CD4-positive, alpha-beta memory T cell (primary cell): ENCODE data around the gene NCOA7. TPM values are rescaled to one million over a fixed set of nuclear protein-coding genes. Genes with fewer than 3 reads are reported as not detected.

ENCODE experiments used
- CTCF ChIA-PET: fragments of 350-600 bp; sonication (Branson Sonifier 250); formaldehyde crosslinking; loops from one replicate; lab custom pipeline; 2021; ENCODE audit warnings: inconsistent platforms; ENCODE audit not compliant: partially characterized antibody; lab: Charles Lee
- POLR2A ChIA-PET: fragments of 350-600 bp; sonication (Branson Sonifier 250); formaldehyde crosslinking; loops from one replicate; lab custom pipeline; 2021; ENCODE audit not compliant: partially characterized antibody; lab: Charles Lee
- DNase-seq, 5 donors: peaks; one replicate each; pipeline versions ENCODE4 v3.0.0 to v3.0.0-alpha.2; 2020 to 2022; ENCODE audit warnings: mixed read lengths in 1 of 5
- H3K27ac ChIP-seq: one replicate; pipeline ENCODE4 v1.7.0; 2013; ENCODE audit warnings: low read depth, low read length
- H3K27me3 ChIP-seq: 2 replicates; pipeline ENCODE4 v1.7.0; 2013; ENCODE audit warnings: mild to moderate bottlenecking, low read length, moderate library complexity; ENCODE audit not compliant: insufficient read depth
- H3K36me3 ChIP-seq: 2 replicates; pipeline ENCODE4 v1.7.0; 2013; ENCODE audit warnings: mild to moderate bottlenecking, low read length, moderate library complexity; ENCODE audit not compliant: insufficient read depth
- H3K4me1 ChIP-seq: 2 replicates; pipeline ENCODE4 v1.7.0; 2013; ENCODE audit warnings: mild to moderate bottlenecking, low read length, moderate library complexity; ENCODE audit not compliant: insufficient read depth
- H3K4me3 ChIP-seq, 2 donors: one replicate each; pipeline ENCODE4 v1.7.0; 2013; ENCODE audit warnings: low read length in 2 of 2, mild to moderate bottlenecking in 1 of 2
- H3K9me3 ChIP-seq, 2 donors: one replicate each; pipeline ENCODE4 v1.7.0; 2013; ENCODE audit warnings: low read length in 2 of 2, control low read depth in 1 of 2; ENCODE audit not compliant: control insufficient read depth in 1 of 2
- H3K27ac Mint-ChIP-seq, 7 donors: one replicate each; pipeline ENCODE4 v1.8.0; 2020 to 2021; ENCODE audit warnings: mixed read lengths in 7 of 7, mild to moderate bottlenecking in 6 of 7, inconsistent platforms in 3 of 7, moderate library complexity in 3 of 7
- H3K27me3 Mint-ChIP-seq, 2 donors: one replicate each; pipeline ENCODE4 v1.8.0; 2020 to 2021; ENCODE audit warnings: mixed read lengths in 2 of 2
- H3K36me3 Mint-ChIP-seq, 2 donors: one replicate each; pipeline ENCODE4 v1.8.0; 2020 to 2021; ENCODE audit warnings: mixed read lengths in 2 of 2, inconsistent platforms in 1 of 2, mild to moderate bottlenecking in 1 of 2
- H3K4me1 Mint-ChIP-seq, 4 donors: one replicate each; pipeline ENCODE4 v1.8.0; 2020 to 2021; ENCODE audit warnings: mixed read lengths in 4 of 4, mild to moderate bottlenecking in 1 of 4
- H3K4me3 Mint-ChIP-seq, 8 donors: one replicate each; pipeline ENCODE4 v1.8.0; 2020 to 2021; ENCODE audit warnings: mixed read lengths in 8 of 8, mild to moderate bottlenecking in 7 of 8, moderate library complexity in 6 of 8, inconsistent platforms in 3 of 8
- H3K9me3 Mint-ChIP-seq, 8 donors: one replicate each; pipeline ENCODE4 v1.8.0; 2020 to 2021; ENCODE audit warnings: mixed read lengths in 8 of 8, mild to moderate bottlenecking in 5 of 8, inconsistent platforms in 3 of 8, moderate library complexity in 1 of 8
- intact Hi-C: fragments of 100-400 bp; cut with micrococcal nuclease; formaldehyde crosslinking; loops from one replicate; pipeline ENCODE4 v1.15.1; 2023
- polyA plus RNA-seq, 2 donors: library from polyadenylated mRNA; unstranded; fragments of 300-500 nt; fragmentation: Illumina TruSeq; gene quantifications; one replicate each; pipeline ENCODE4 v1.2.3, GENCODE V29; 2021
- total RNA-seq, 2 experiments: library from RNA; stranded (reverse); gene quantifications; one replicate each; pipeline ENCODE4 v1.2.3, GENCODE V29; 2021

Gene NCOA7
- total and polyA plus RNA-seq, 4 experiments from 2014 or later, result 16.9 to 75.1 (median 63.6) TPM

GRCh38 chr6:125974214-125974866 is 183.6 kb downstream of the NCOA7 start:
- H3K36me3 ChIP-seq, result peaks cover 4% of the 10 kb centered on the region
- no peaks in the 10 kb centered on the region for H3K27me3 Mint-ChIP-seq
- ChIA-PET CTCF (interaction anchor here (0.7 to 3.0 kb wide), 30 partner anchors 10 to 782 kb away, joined by 3 to 44 read pairs (median 4); partner anchors contain the start of genes HINT3, NCOA7 and TRMT11), POLR2A (interaction anchor here (1.0 to 3.0 kb wide), 5 partner anchors 12 to 193 kb away, joined by 3 to 16 read pairs (median 9); partner anchors contain the start of genes HINT3, NCOA7 and TRMT11)
- peak in 4 of 5 donors; percentile 43 to 53 (median 46) for DNase-seq
- H3K4me1 ChIP-seq, result no peaks in the 10 kb centered on the region
- H3K27ac Mint-ChIP-seq, result peak overlapping the region in 3 of 7 donors; percentile 14 to 33 (median 23)
- no peak overlapping the region for H3K4me3 Mint-ChIP-seq
- H3K9me3 ChIP-seq, result no peaks in the 10 kb centered on the region
- no peaks in the 10 kb centered on the region for H3K9me3 Mint-ChIP-seq
- H3K36me3 Mint-ChIP-seq, result peaks cover 15 to 41% of the 10 kb centered on the region in 2 donors
- peaks cover 0 to 10% (median 9%) of the 10 kb centered on the region in 4 donors for H3K4me1 Mint-ChIP-seq
- no peaks in the 10 kb centered on the region for H3K27me3 ChIP-seq
- no peak overlapping the region for H3K27ac ChIP-seq
- intact Hi-C loops, result loop anchor here (1.0 to 10.0 kb wide), 5 partner anchors 116 to 821 kb away; partner anchors contain the start of gene TPD52L1
- H3K4me3 ChIP-seq, result no peak overlapping the region

GRCh38 chr6:125979101-125979500 is 188.3 kb downstream of the NCOA7 start:
- intact Hi-C loops, result loop anchor here (10.0 kb wide), 1 partner anchor 784 kb away; no protein-coding TSS in a partner anchor
- Histone ChIP-seq H3K4me1 (no peaks in the 10 kb centered on the region), H3K36me3 (peaks cover 4% of the 10 kb centered on the region), H3K27me3 (no peaks in the 10 kb centered on the region), H3K9me3 (no peaks in the 10 kb centered on the region), H3K27ac (no peak overlapping the region), H3K4me3 (no peak overlapping the region)
- H3K27ac Mint-ChIP-seq, result peak overlapping the region in 1 of 7 donors; percentile 78
- DNase-seq, result no peak
- H3K4me3 Mint-ChIP-seq, result no peak overlapping the region
- peaks cover 9 to 20% of the 10 kb centered on the region in 2 donors for H3K36me3 Mint-ChIP-seq
- peaks cover 0 to 4% (median 4%) of the 10 kb centered on the region in 4 donors for H3K4me1 Mint-ChIP-seq
- POLR2A ChIA-PET, result interaction anchor here (1.0 kb wide), 1 partner anchor 198 kb away, joined by 3 read pairs; no protein-coding TSS in a partner anchor
- no peaks in the 10 kb centered on the region for H3K9me3 Mint-ChIP-seq
- CTCF ChIA-PET, result interaction anchor here (2.2 kb wide), 1 partner anchor 23 kb away, joined by 15 read pairs; the partner anchor contains the start of gene HINT3
- no peaks in the 10 kb centered on the region for H3K27me3 Mint-ChIP-seq

Other genes starting within 250 kb of the NCOA7 start
- gene HEY2, start 41.3 kb upstream of the NCOA7 start, total RNA-seq, result under 1 TPM in 1 of 2 experiments, not detected in 1; 0.14 TPM
- gene HEY2, start 41.3 kb upstream of the NCOA7 start, polyA plus RNA-seq, result under 1 TPM in 1 of 2 donors, not detected in 1; 0.20 TPM
- gene HINT3, start 165.8 kb downstream of the NCOA7 start, total RNA-seq, result 10 to 100 TPM; 10.6 to 12.7 TPM
- 1 to 10 TPM; 8.1 to 9.6 TPM for gene HINT3, start 165.8 kb downstream of the NCOA7 start, polyA plus RNA-seq
- gene TRMT11, start 195.6 kb downstream of the NCOA7 start, total RNA-seq, result 10 to 100 TPM; 25.5 to 30.8 TPM
- gene TRMT11, start 195.6 kb downstream of the NCOA7 start, polyA plus RNA-seq, result 10 to 100 TPM in 1 of 2 donors, 1 to 10 TPM in 1; 7.8 to 15.8 TPM